ENCODE data around the gene ECE1. TPM values are rescaled to one million over a fixed set of nuclear protein-coding genes. Genes with fewer than 3 reads are reported as not detected.

Gene ECE1
- total RNA-seq, 4 donors from 2014 or later, result 55.9 to 149 (median 112) TPM

GRCh38 chr1:21337454-21337927, 47.2 kb upstream of the ECE1 start:
- Histone ChIP-seq H3K27ac (peak overlapping the region; percentile 85 to 98 (median 91)), H3K36me3 (no peaks in the 10 kb centered on the region), H3K4me3 (no peak overlapping the region), H3K9me3 (no peaks in the 10 kb centered on the region), H3K4me1 (peaks cover 88 to 98% (median 97%) of the 10 kb centered on the region in 4 donors), H3K27me3 (no peaks in the 10 kb centered on the region)
- intact Hi-C loops (cut with DNase I; ENCODE audit: low total_unique reads) (no loop called here), in situ Hi-C loops (cut with MboI; ENCODE audit: low pct_ligation_motif_present in 1 of 4, low pct_unique_long_range_greater_than_20kb in 1 of 4, low sequenced_read_pairs in 3 of 4) (no loop called here)
- WGBS, 2 donors (ENCODE audit: low coverage in 1 of 2), result 53 to 57% methylated on average over 4 to 8 of the region's 8 CpGs
- no peak for TF ChIP-seq POLR2A (IDR thresholded peaks at IDR 0.05)
- no peak for TF ChIP-seq POLR2AphosphoS5 (IDR thresholded peaks at IDR 0.05)
- TF ChIP-seq CTCF (IDR thresholded peaks at IDR 0.05), result no peak
- no peak for TF ChIP-seq EP300 (IDR thresholded peaks at IDR 0.05; ENCODE audit: low read depth)
- DNase-seq, result no peak

GRCh38 chr1:21337010-21337437, 46.8 kb upstream of the ECE1 start:
- no peaks in the 10 kb centered on the region for H3K9me3 ChIP-seq
- H3K27me3 ChIP-seq, result no peaks in the 10 kb centered on the region
- no peaks in the 10 kb centered on the region for H3K36me3 ChIP-seq
- no peak overlapping the region for H3K4me3 ChIP-seq
- peaks cover 89 to 98% (median 96%) of the 10 kb centered on the region in 4 donors for H3K4me1 ChIP-seq
- intact Hi-C loops (cut with DNase I; ENCODE audit: low total_unique reads) (no loop called here), in situ Hi-C loops (cut with MboI; ENCODE audit: low pct_ligation_motif_present in 1 of 4, low pct_unique_long_range_greater_than_20kb in 1 of 4, low sequenced_read_pairs in 3 of 4) (no loop called here)
- TF ChIP-seq CTCF (IDR thresholded peaks at IDR 0.05), result no peak
- no peak for TF ChIP-seq EP300 (IDR thresholded peaks at IDR 0.05; ENCODE audit: low read depth)
- peak; percentile 50 to 68 (median 62) for TF ChIP-seq POLR2AphosphoS5 (IDR thresholded peaks at IDR 0.05)
- no peak for TF ChIP-seq POLR2A (IDR thresholded peaks at IDR 0.05)
- H3K27ac ChIP-seq, result peak overlapping the region; percentile 85 to 98 (median 91)
- peak; percentile 7 for DNase-seq
- 65 to 93% methylated on average over 3 to 8 of the region's 8 CpGs for WGBS, 2 donors (ENCODE audit: low coverage in 1 of 2)

- TF ChIP-seq EP300 (IDR thresholded peaks at IDR 0.05; ENCODE audit: low read depth), result no peak
- TF ChIP-seq POLR2AphosphoS5 (IDR thresholded peaks at IDR 0.05), result no peak
- WGBS, 2 donors (ENCODE audit: low coverage in 1 of 2), result 79% methylated on average over 3 of the region's 3 CpGs; no CpG with 5 or more reads in 1 of the 2 donors
- Histone ChIP-seq H3K36me3 (no peaks in the 10 kb centered on the region), H3K27ac (peak overlapping the region; percentile 85 to 98 (median 91)), H3K27me3 (no peaks in the 10 kb centered on the region), H3K9me3 (no peaks in the 10 kb centered on the region), H3K4me1 (peaks cover 81 to 98% (median 95%) of the 10 kb centered on the region in 4 donors), H3K4me3 (no peak overlapping the region)
- intact Hi-C loops (cut with DNase I; ENCODE audit: low total_unique reads) (loop anchor here (2.0 kb wide), 1 partner anchor 67 kb away; no protein-coding TSS in a partner anchor), in situ Hi-C loops (cut with MboI; ENCODE audit: low pct_ligation_motif_present in 1 of 4, low pct_unique_long_range_greater_than_20kb in 1 of 4, low sequenced_read_pairs in 3 of 4) (no loop called here)
- peak; percentile 17 for DNase-seq
These were observed 45.5 kb upstream of the ECE1 start for GRCh38 chr1:21335750-21336224.

- Histone ChIP-seq H3K36me3 (no peaks in the 10 kb centered on the region), H3K9me3 (no peaks in the 10 kb centered on the region), H3K27me3 (no peaks in the 10 kb centered on the region), H3K4me1 (peaks cover 81 to 98% (median 95%) of the 10 kb centered on the region in 4 donors), H3K27ac (peak overlapping the region; percentile 85 to 98 (median 91)), H3K4me3 (peak overlapping the region in 1 of 4 donors; percentile 28)
- WGBS, 2 donors (ENCODE audit: low coverage in 1 of 2), result 52 to 73% methylated on average over 6 to 19 of the region's 19 CpGs
- intact Hi-C loops (cut with DNase I; ENCODE audit: low total_unique reads) (loop anchor here (2.0 kb wide), 1 partner anchor 66 kb away; no protein-coding TSS in a partner anchor), in situ Hi-C loops (cut with MboI; ENCODE audit: low pct_ligation_motif_present in 1 of 4, low pct_unique_long_range_greater_than_20kb in 1 of 4, low sequenced_read_pairs in 3 of 4) (no loop called here)
- TF ChIP-seq POLR2A (IDR thresholded peaks at IDR 0.05), result no peak
- peak in 1 of 5 experiments; percentile 20 for TF ChIP-seq CTCF (IDR thresholded peaks at IDR 0.05)
- no peak for DNase-seq
These were observed 44.9 kb upstream of the ECE1 start for GRCh38 chr1:21335088-21335691.

All from transverse colon (tissue), 4 donors.